SK-N-SH (cell line): ENCODE results near the gene OPN1SW. TPM values are rescaled to one million over a fixed set of nuclear protein-coding genes. Genes with fewer than 3 reads are reported as not detected.

ENCODE experiments used
- CTCF ChIA-PET: fragments of 300-600, 350-600 bp; formaldehyde crosslinking; extraction: SDS; loops from one replicate; lab custom pipeline; 2021; lab: Yijun Ruan, JAX
- POLR2A ChIA-PET: fragments of 350-600 bp; sonication (Branson Sonifier 250); formaldehyde crosslinking; extraction: SDS; loops from one replicate; lab custom pipeline; 2020; ENCODE audit warnings: antibody characterized with exemption, inconsistent platforms; lab: Yijun Ruan, JAX
- DNase-seq: peaks from one replicate; pipeline ENCODE4 v3.0.0; 2012
- H2AFZ ChIP-seq: fragments of 200-600 bp; sonication (generic); 2 replicates; pipeline ENCODE4 v1.8.1; 2016; ENCODE audit warnings: antibody characterized with exemption, mild to moderate bottlenecking, low read depth
- H3F3A ChIP-seq: fragments of 200-600 bp; sonication (generic); replicated peaks from 2 replicates; pipeline ENCODE3; 2016; ENCODE audit warnings: antibody characterized with exemption, mild to moderate bottlenecking; ENCODE audit not compliant: insufficient read depth
- H3K27ac ChIP-seq, 2 experiments: fragments of 200-500 bp in 1 of 2; fragments of 200-600 bp in 1 of 2; sonication (Bioruptor generic) in 1 of 2; sonication (generic), shearing (Covaris generic) in 1 of 2; 2 replicates each; pipeline versions ENCODE4 v1.5.1 to v1.6.1; 2014 to 2016; ENCODE audit warnings: low read depth in 2 of 2, inconsistent platforms in 1 of 2, low read length in 1 of 2, mild to moderate bottlenecking in 1 of 2, mixed read lengths in 1 of 2
- H3K27me3 ChIP-seq: fragments of 200-600 bp; sonication (generic), shearing (Covaris generic); 2 replicates; pipeline ENCODE4 v1.6.1; 2016; ENCODE audit warnings: mixed run types; ENCODE audit not compliant: insufficient read depth
- H3K36me3 ChIP-seq, 2 experiments: fragments of 200-500 bp in 1 of 2; fragments of 200-600 bp in 1 of 2; sonication (Bioruptor generic) in 1 of 2; sonication (generic) in 1 of 2; replicated peaks in 1 of 2; 2 replicates each; pipeline versions ENCODE3 to v1.5.1; 2014 to 2016; ENCODE audit warnings: low read length in 1 of 2, mild to moderate bottlenecking in 1 of 2; ENCODE audit not compliant: insufficient read depth in 2 of 2, control insufficient read depth in 1 of 2
- H3K4me1 ChIP-seq, 2 experiments: fragments of 200-500 bp in 1 of 2; fragments of 200-600 bp in 1 of 2; sonication (Bioruptor generic) in 1 of 2; sonication (generic), shearing (Covaris generic) in 1 of 2; 2 replicates each; pipeline versions ENCODE4 v1.5.1 to v1.6.1; 2014 to 2016; ENCODE audit warnings: low read depth in 1 of 2, low read length in 1 of 2, mixed run types in 1 of 2; ENCODE audit not compliant: insufficient read depth in 2 of 2, control insufficient read depth in 1 of 2
- H3K4me2 ChIP-seq: fragments of 200-600 bp; sonication (generic), shearing (Covaris generic); 2 replicates; pipeline ENCODE4 v1.6.1; 2017; ENCODE audit warnings: mixed run types
- H3K4me3 ChIP-seq, 2 experiments: fragments of 200-500 bp in 1 of 2; fragments of 200-600 bp in 1 of 2; sonication (Bioruptor generic) in 1 of 2; sonication (generic), shearing (Covaris generic) in 1 of 2; 2 replicates each; pipeline versions ENCODE4 v1.5.1 to v1.8.1; 2014 to 2016; ENCODE audit warnings: low read depth in 2 of 2, inconsistent platforms in 1 of 2, low read length in 1 of 2, mild to moderate bottlenecking in 1 of 2, mixed read lengths in 1 of 2, moderate library complexity in 1 of 2
- H3K79me2 ChIP-seq: fragments of 200-600 bp; sonication (generic); 2 replicates; pipeline ENCODE4 v1.8.1; 2017; ENCODE audit warnings: mild to moderate bottlenecking; ENCODE audit not compliant: insufficient read depth
- H3K9ac ChIP-seq: fragments of 200-600 bp; sonication (generic); 2 replicates; pipeline ENCODE4 v1.6.1; 2017; ENCODE audit warnings: mixed run types
- H3K9me2 ChIP-seq: fragments of 200-600 bp; sonication (generic); 2 replicates; pipeline ENCODE4 v1.6.1; 2017; ENCODE audit warnings: mixed run types
- H3K9me3 ChIP-seq: fragments of 200-600 bp; sonication (generic); 2 replicates; pipeline ENCODE4 v1.6.1; 2017; ENCODE audit warnings: mixed run types, mild to moderate bottlenecking, moderate library complexity
- H4K20me1 ChIP-seq: fragments of 200-600 bp; sonication (generic); 2 replicates; pipeline ENCODE4 v1.6.1; 2017; ENCODE audit warnings: mild to moderate bottlenecking, mixed run types; ENCODE audit not compliant: insufficient read depth
- EP300 ChIP-seq, 2 experiments: IDR thresholded peaks; 2 replicates each; pipeline versions ENCODE4 v1.4.0 to v1.6.1; 2012; ENCODE audit warnings: borderline replicate concordance in 1 of 2, low read depth in 1 of 2, low read length in 1 of 2
- EZH2phosphoT487 ChIP-seq: fragments of 200-600 bp; sonication (generic); IDR thresholded peaks from 2 replicates; pipeline ENCODE4 v1.6.1; 2017; ENCODE audit warnings: low read depth, mixed run types, mild to moderate bottlenecking, antibody characterized with exemption, moderate library complexity, borderline replicate concordance
- FOXJ3 ChIP-seq: sonication (generic); formaldehyde crosslinking; IDR thresholded peaks from 2 replicates; pipeline ENCODE4 v1.5.1; 2020; ENCODE audit warnings: mild to moderate bottlenecking, missing genetic modification reagents
- FOXM1 ChIP-seq: IDR thresholded peaks from 2 replicates; pipeline ENCODE4 v1.4.0; 2012; ENCODE audit warnings: low read depth, mild to moderate bottlenecking
- JUND ChIP-seq: IDR thresholded peaks from 2 replicates; pipeline ENCODE4 v1.4.0; 2012
- NRF1 ChIP-seq: IDR thresholded peaks from 2 replicates; pipeline ENCODE4 v1.6.1; 2012; ENCODE audit warnings: low read depth, mild to moderate bottlenecking, low read length
- RFX5 ChIP-seq: IDR thresholded peaks from 2 replicates; pipeline ENCODE4 v1.6.1; 2012; ENCODE audit warnings: mild to moderate bottlenecking, improper control_type of control experiment, low read length
- RXRA ChIP-seq: IDR thresholded peaks from 2 replicates; pipeline ENCODE4 v1.4.0; 2012; ENCODE audit warnings: low read depth, mild to moderate bottlenecking, borderline replicate concordance
- SIN3A ChIP-seq: IDR thresholded peaks from 2 replicates; pipeline ENCODE4 v1.6.1; 2012; ENCODE audit warnings: low read depth, mild to moderate bottlenecking, low read length, moderate library complexity, borderline replicate concordance
- TCF12 ChIP-seq: IDR thresholded peaks from 2 replicates; pipeline ENCODE4 v1.4.0; 2012
- TEAD4 ChIP-seq: IDR thresholded peaks from 2 replicates; pipeline ENCODE4 v1.4.0; 2012; ENCODE audit warnings: mild to moderate bottlenecking, borderline replicate concordance; ENCODE audit not compliant: insufficient read depth
- YY1 ChIP-seq: IDR thresholded peaks from 2 replicates; pipeline ENCODE4 v1.4.0; 2012; ENCODE audit warnings: low read depth, mild to moderate bottlenecking
- WGBS: methylation state at CpG from one replicate; pipeline ENCODE4 v1.1.6; 2017; ENCODE audit warnings: low lambda C conversion rate; 5-methylcytosine and 5-hydroxymethylcytosine counted together
- polyA plus RNA-seq, 3 experiments: library from polyadenylated mRNA; depleted of rRNA; stranded (reverse); fragments of >200 nt; gene quantifications; 2 replicates each; pipeline ENCODE4 v1.2.3, GENCODE V29; 2012
- TF ChIP-seq, protein P1 (sequence below): IDR thresholded peaks from 2 replicates; pipeline ENCODE4 v1.4.0; 2012; ENCODE audit warnings: low read depth
- TF ChIP-seq, protein P2 (sequence below): fragments of 200-600 bp; sonication (generic); IDR thresholded peaks from 2 replicates; pipeline ENCODE4 v1.6.1; 2017; ENCODE audit warnings: antibody characterized with exemption, mild to moderate bottlenecking, moderate library complexity
- TF ChIP-seq, protein P3 (sequence below): IDR thresholded peaks from 2 replicates; pipeline ENCODE4; 2012

OPN1SW gene
- polyA plus RNA-seq, 1 of the 3 experiments (the other 2 are of a cell fraction), result 0.05 TPM

DNA sequence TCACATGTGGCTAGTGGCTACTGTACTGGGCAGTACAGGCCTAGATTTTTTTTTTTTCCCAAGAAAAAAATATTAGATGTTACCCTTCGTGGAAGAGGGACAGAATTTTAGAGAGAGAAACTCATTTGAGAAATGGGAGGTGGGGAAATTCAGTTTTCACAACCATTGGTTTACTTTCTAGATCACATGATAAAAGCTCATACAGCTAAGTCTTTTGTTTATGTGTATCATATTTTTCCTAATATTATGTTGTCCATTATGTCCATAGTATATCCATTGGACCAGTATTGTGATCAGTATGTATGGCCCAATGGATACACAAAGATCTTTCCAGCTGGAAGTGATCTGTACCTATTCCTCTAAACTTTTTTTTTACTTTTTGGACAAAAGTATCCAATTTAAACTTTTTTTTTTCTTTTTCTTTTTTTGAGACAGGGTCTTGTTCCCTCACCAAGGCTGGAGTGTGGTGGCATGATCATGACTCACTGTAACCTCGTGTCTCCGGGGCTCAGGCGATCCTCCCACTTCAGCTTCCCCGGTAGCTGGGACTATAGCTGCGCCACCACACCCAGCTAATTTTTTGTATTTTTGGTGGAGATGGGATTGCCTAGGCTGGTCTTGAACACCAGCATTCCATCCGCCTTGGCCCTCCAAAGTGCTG, 32.4 kb downstream of the OPN1SW start (continued):
- no peak for TF ChIP-seq FOXM1
- no peak for TF ChIP-seq RXRA
- TF ChIP-seq EP300 (IDR thresholded peaks at IDR 0.05; ENCODE audit: borderline replicate concordance in 1 of 2, low read depth in 1 of 2, low read length in 1 of 2), result no peak
- no peak for TF ChIP-seq FOXJ3 (CRISPR knock-in tag)
- no peak for TF ChIP-seq YY1
- no peak for TF ChIP-seq TEAD4
- TF ChIP-seq, protein P1, sequence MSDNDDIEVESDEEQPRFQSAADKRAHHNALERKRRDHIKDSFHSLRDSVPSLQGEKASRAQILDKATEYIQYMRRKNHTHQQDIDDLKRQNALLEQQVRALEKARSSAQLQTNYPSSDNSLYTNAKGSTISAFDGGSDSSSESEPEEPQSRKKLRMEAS, result no peak

DNA sequence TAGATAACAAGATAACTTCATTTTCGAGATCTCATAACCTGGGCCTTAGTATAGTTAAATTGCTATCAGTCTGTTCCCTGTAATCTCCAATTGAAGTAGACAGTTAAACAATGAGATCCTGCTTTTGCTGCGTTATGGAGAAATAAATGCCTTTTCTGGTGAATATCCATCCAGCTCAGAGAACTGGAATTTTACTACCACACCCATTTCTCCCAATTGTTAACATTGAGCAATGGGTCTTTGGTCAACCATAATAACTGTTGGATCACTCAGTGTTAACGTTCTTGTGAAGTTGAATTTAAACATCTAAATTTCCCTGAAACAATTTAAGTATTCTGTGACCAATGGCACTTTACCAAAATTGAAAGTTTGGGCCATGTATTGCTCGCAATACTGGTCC, 33.4 kb downstream of the OPN1SW start:
- no peak for DNase-seq
- 69% methylated on average over 4 of the region's 4 CpGs for WGBS
- CTCF ChIA-PET, result interaction anchor here (1.3 to 5.1 kb wide), 5 partner anchors 13 to 359 kb away, joined by 3 to 31 read pairs (median 4); partner anchors contain the start of gene GARIN1A

More for the DNA sequence above, 33.4 kb downstream of the OPN1SW start:
- POLR2A ChIA-PET, result interaction anchor here (1.6 kb wide), 1 partner anchor 49 kb away, joined by 4 read pairs; the partner anchor contains the start of gene CCDC136
- peaks cover 37% of the 10 kb centered on the region for H3F3A ChIP-seq
- H3K27ac ChIP-seq, result peak overlapping the region in 1 of 2 experiments; percentile 0; a peak in 1 of 4 replicates
- no peaks in the 10 kb centered on the region for H3K27me3 ChIP-seq
- H3K9me2 ChIP-seq, result no peaks in the 10 kb centered on the region
- H3K4me1 ChIP-seq, result peaks cover 18 to 28% of the 10 kb centered on the region in 2 experiments; a peak in 3 of 4 replicates
- peak overlapping the region in 1 of 2 experiments; percentile 4; a peak in 1 of 4 replicates for H3K4me3 ChIP-seq
- H2AFZ ChIP-seq, result no peak overlapping the region
- no peaks in the 10 kb centered on the region for H3K9me3 ChIP-seq
- H3K9ac ChIP-seq, result no peak overlapping the region
- H3K36me3 ChIP-seq, result peaks cover 0 to 35% of the 10 kb centered on the region in 2 experiments
- peaks cover 81% of the 10 kb centered on the region for H3K79me2 ChIP-seq
- TF ChIP-seq JUND (no peak), RFX5 (no peak), EZH2phosphoT487 (no peak), FOXM1 (no peak), SIN3A (no peak), TEAD4 (no peak), NRF1 (no peak), TCF12 (peak; percentile 49; the same call in 1 of the 2 replicates), FOXJ3 (CRISPR knock-in tag) (no peak)
- TF ChIP-seq, protein P2, sequence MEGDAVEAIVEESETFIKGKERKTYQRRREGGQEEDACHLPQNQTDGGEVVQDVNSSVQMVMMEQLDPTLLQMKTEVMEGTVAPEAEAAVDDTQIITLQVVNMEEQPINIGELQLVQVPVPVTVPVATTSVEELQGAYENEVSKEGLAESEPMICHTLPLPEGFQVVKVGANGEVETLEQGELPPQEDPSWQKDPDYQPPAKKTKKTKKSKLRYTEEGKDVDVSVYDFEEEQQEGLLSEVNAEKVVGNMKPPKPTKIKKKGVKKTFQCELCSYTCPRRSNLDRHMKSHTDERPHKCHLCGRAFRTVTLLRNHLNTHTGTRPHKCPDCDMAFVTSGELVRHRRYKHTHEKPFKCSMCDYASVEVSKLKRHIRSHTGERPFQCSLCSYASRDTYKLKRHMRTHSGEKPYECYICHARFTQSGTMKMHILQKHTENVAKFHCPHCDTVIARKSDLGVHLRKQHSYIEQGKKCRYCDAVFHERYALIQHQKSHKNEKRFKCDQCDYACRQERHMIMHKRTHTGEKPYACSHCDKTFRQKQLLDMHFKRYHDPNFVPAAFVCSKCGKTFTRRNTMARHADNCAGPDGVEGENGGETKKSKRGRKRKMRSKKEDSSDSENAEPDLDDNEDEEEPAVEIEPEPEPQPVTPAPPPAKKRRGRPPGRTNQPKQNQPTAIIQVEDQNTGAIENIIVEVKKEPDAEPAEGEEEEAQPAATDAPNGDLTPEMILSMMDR, result no peak
- TF ChIP-seq, protein P3, sequence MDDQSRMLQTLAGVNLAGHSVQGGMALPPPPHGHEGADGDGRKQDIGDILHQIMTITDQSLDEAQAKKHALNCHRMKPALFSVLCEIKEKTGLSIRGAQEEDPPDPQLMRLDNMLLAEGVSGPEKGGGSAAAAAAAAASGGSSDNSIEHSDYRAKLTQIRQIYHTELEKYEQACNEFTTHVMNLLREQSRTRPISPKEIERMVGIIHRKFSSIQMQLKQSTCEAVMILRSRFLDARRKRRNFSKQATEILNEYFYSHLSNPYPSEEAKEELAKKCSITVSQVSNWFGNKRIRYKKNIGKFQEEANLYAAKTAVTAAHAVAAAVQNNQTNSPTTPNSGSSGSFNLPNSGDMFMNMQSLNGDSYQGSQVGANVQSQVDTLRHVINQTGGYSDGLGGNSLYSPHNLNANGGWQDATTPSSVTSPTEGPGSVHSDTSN, result peak; percentile 34; the same call in 1 of the 2 replicates
- H4K20me1 ChIP-seq, result peaks cover 75% of the 10 kb centered on the region
- peak overlapping the region; percentile 82 for H3K4me2 ChIP-seq
